HCT116 (cell line): Measurements from ENCODE around the gene FATE1. TPM values are rescaled to one million over a fixed set of nuclear protein-coding genes. Genes with fewer than 3 reads are reported as not detected.

Source experiments
- ATAC-seq: fragments of 200-7000 bp; cut with Tn5 transposase; 2 replicates; pipeline ENCODE4 v1.9.1; 2020; ENCODE audit warnings: mild to moderate bottlenecking, moderate library complexity
- BruUV-seq: library from RNA; stranded (reverse); fragments of 400-500 nt; replicated peaks from 2 replicates; lab custom pipeline; 2021; lab: Mats Ljungman, UMichigan
- CTCF ChIA-PET: fragments of 300-600 bp; sonication (Branson Sonifier 250); formaldehyde crosslinking; loops from one replicate; lab custom pipeline; 2021; ENCODE audit warnings: antibody characterized with exemption; lab: Charles Lee
- POLR2A ChIA-PET: fragments of 300-600, 350-600 bp; sonication (Branson Sonifier 250); formaldehyde crosslinking; loops from one replicate; lab custom pipeline; 2021; ENCODE audit warnings: antibody characterized with exemption; lab: Charles Lee
- RAD21 ChIA-PET, 2 experiments: fragments of 300-600 bp; sonication (Branson Sonifier 250); formaldehyde crosslinking; loops; one replicate each; lab custom pipeline; 2023; ENCODE audit warnings: low total read pairs in 2 of 2; ENCODE audit not compliant: uncharacterized antibody in 2 of 2, unreplicated experiment in 2 of 2, low non-redundant PET in 1 of 2; lab: Charles Lee
- DNase-seq: peaks from one replicate; pipeline ENCODE4 v3.0.0-alpha.2; 2010; ENCODE audit warnings: low read depth, low spot score
- H2AFZ ChIP-seq: fragments of 200-600 bp; shearing (Covaris generic), sonication (generic); 2 replicates; pipeline ENCODE4 v1.6.1; 2017; ENCODE audit warnings: low read depth, mixed run types, mixed read lengths, antibody characterized with exemption, low read length; ENCODE audit not compliant: poor library complexity, severe bottlenecking
- H3K27ac ChIP-seq: 2 replicates; pipeline ENCODE4 v1.5.1; 2012; ENCODE audit warnings: low read depth, low read length
- H3K27me3 ChIP-seq: fragments of 200-600 bp; sonication (generic); 2 replicates; pipeline ENCODE4 v1.6.1; 2016; ENCODE audit warnings: mixed run types, low read length, mixed read lengths; ENCODE audit not compliant: insufficient read depth
- H3K36me3 ChIP-seq, 2 experiments: fragments of 200-500 bp in 1 of 2; fragments of 200-600 bp in 1 of 2; sonication (Bioruptor generic) in 1 of 2; sonication (generic) in 1 of 2; 2 replicates each; pipeline versions ENCODE4 v1.5.1 to v1.6.1; 2014 to 2016; ENCODE audit warnings: low read length in 2 of 2, inconsistent platforms in 1 of 2, mixed read lengths in 1 of 2, mixed run types in 1 of 2; ENCODE audit not compliant: insufficient read depth in 2 of 2, control insufficient read depth in 1 of 2
- H3K4me1 ChIP-seq, 2 experiments: fragments of 200-600 bp in 1 of 2; sonication (generic) in 1 of 2; 2 replicates each; pipeline versions ENCODE4 v1.5.1 to v1.6.1; 2012 to 2017; ENCODE audit warnings: low read length in 2 of 2, inconsistent platforms in 1 of 2, mild to moderate bottlenecking in 1 of 2, mixed read lengths in 1 of 2, mixed run types in 1 of 2, moderate library complexity in 1 of 2; ENCODE audit not compliant: insufficient read depth in 2 of 2, control insufficient read depth in 1 of 2
- H3K4me2 ChIP-seq: fragments of 200-600 bp; sonication (generic); 2 replicates; pipeline ENCODE4 v1.6.1; 2017; ENCODE audit warnings: mixed run types, low read length, mixed read lengths
- H3K4me3 ChIP-seq, 2 experiments: fragments of 200-600 bp in 1 of 2; sonication (generic) in 1 of 2; replicated peaks in 1 of 2; 2 replicates each; pipeline ENCODE4 v1.5.1; 2011 to 2016; ENCODE audit warnings: low read length in 2 of 2, control low read depth in 1 of 2, low read depth in 1 of 2, mild to moderate bottlenecking in 1 of 2, mixed read lengths in 1 of 2, mixed run types in 1 of 2
- H3K79me2 ChIP-seq: fragments of 200-600 bp; sonication (generic); 2 replicates; pipeline ENCODE4 v1.6.1; 2017; ENCODE audit warnings: mild to moderate bottlenecking, mixed run types, low read length, moderate library complexity, mixed read lengths; ENCODE audit not compliant: insufficient read depth
- H3K9ac ChIP-seq: fragments of 200-600 bp; sonication (generic); 2 replicates; pipeline ENCODE4 v1.6.1; 2016; ENCODE audit warnings: low read length, mixed read lengths
- H3K9me2 ChIP-seq: fragments of 200-600 bp; sonication (generic), shearing (Covaris generic); 2 replicates; pipeline ENCODE4 v1.6.1; 2017; ENCODE audit warnings: mixed run types, mild to moderate bottlenecking, moderate library complexity; ENCODE audit not compliant: insufficient read depth
- H3K9me3 ChIP-seq, 2 experiments: fragments of 200-500 bp in 1 of 2; fragments of 200-600 bp in 1 of 2; sonication (Bioruptor generic) in 1 of 2; sonication (generic) in 1 of 2; 2 replicates each; pipeline ENCODE4 v1.6.1; 2014 to 2017; ENCODE audit warnings: low read length in 2 of 2, mixed read lengths in 2 of 2, inconsistent platforms in 1 of 2, low read depth in 1 of 2, mild to moderate bottlenecking in 1 of 2, mixed run types in 1 of 2, moderate library complexity in 1 of 2; ENCODE audit not compliant: control insufficient read depth in 1 of 2, insufficient read depth in 1 of 2
- H4K20me1 ChIP-seq: fragments of 200-600 bp; sonication (generic), shearing (Covaris generic); 2 replicates; pipeline ENCODE4 v1.6.1; 2017; ENCODE audit warnings: mixed run types, mild to moderate bottlenecking, moderate library complexity; ENCODE audit not compliant: insufficient read depth
- ATF3 ChIP-seq: IDR thresholded peaks from 2 replicates; pipeline ENCODE4 v1.6.1; 2012
- CBX3 ChIP-seq: IDR thresholded peaks from 2 replicates; pipeline ENCODE4 v1.6.1; 2012; ENCODE audit warnings: low read depth
- CEBPB ChIP-seq: IDR thresholded peaks from 2 replicates; pipeline ENCODE4 v1.6.1; 2012; ENCODE audit warnings: low read depth
- CTCF ChIP-seq, 3 experiments: fragments of 200-600 bp in 1 of 3; sonication (generic) in 1 of 3; IDR thresholded peaks in 2 of 3; conservative IDR thresholded peaks in 1 of 3; 2 replicates each; pipeline ENCODE4 v1.5.1; 2012 to 2017; ENCODE audit warnings: low read depth in 2 of 3, low read length in 2 of 3, antibody characterized with exemption in 1 of 3, borderline replicate concordance in 1 of 3, control low read depth in 1 of 3, mild to moderate bottlenecking in 1 of 3, mixed read lengths in 1 of 3, mixed run types in 1 of 3, moderate library complexity in 1 of 3; ENCODE audit not compliant: insufficient read depth in 1 of 3
- ELF1 ChIP-seq: IDR thresholded peaks from 2 replicates; pipeline ENCODE4 v1.6.1; 2012; ENCODE audit warnings: low read depth, borderline replicate concordance
- EZH2 ChIP-seq: fragments of 200-600 bp; sonication (generic); IDR thresholded peaks from 2 replicates; pipeline ENCODE4 v1.6.1; 2017; ENCODE audit warnings: antibody characterized with exemption, mixed run types
- EZH2phosphoT487 ChIP-seq: fragments of 200-600 bp; IDR thresholded peaks from 2 replicates; pipeline ENCODE4 v1.6.1; 2018; ENCODE audit warnings: antibody characterized with exemption, borderline replicate concordance
- FOSL1 ChIP-seq: IDR thresholded peaks from 2 replicates; pipeline ENCODE4 v1.6.1; 2012; ENCODE audit warnings: low read depth
- POLR2A ChIP-seq: IDR thresholded peaks from 2 replicates; pipeline ENCODE4 v1.7.0; 2011; ENCODE audit warnings: borderline replicate concordance; ENCODE audit not compliant: insufficient read depth, insufficient read length; ENCODE audit errors: extremely low read depth
- RAD21 ChIP-seq: IDR thresholded peaks from 2 replicates; pipeline ENCODE4 v1.6.1; 2012; ENCODE audit warnings: low read depth, mild to moderate bottlenecking
- REST ChIP-seq: IDR thresholded peaks from 2 replicates; pipeline ENCODE4 v1.6.1; 2012; ENCODE audit warnings: low read depth
- SIN3A ChIP-seq: IDR thresholded peaks from 2 replicates; pipeline ENCODE4 v1.6.1; 2012; ENCODE audit warnings: low read depth
- SP1 ChIP-seq: IDR thresholded peaks from 2 replicates; pipeline ENCODE4 v1.6.1; 2012; ENCODE audit warnings: low read depth
- SRF ChIP-seq: IDR thresholded peaks from 2 replicates; pipeline ENCODE4 v1.6.1; 2012; ENCODE audit warnings: low read depth
- TCF7L2 ChIP-seq: IDR thresholded peaks from 2 replicates; pipeline ENCODE4 v1.7.0; 2011; ENCODE audit warnings: borderline replicate concordance, inconsistent platforms; ENCODE audit not compliant: insufficient read depth, insufficient read length; ENCODE audit errors: extremely low read depth
- YY1 ChIP-seq: IDR thresholded peaks from 2 replicates; pipeline ENCODE4 v1.6.1; 2011; ENCODE audit warnings: low read length, low read depth, moderate library complexity, mild to moderate bottlenecking; ENCODE audit not compliant: insufficient replicate concordance; ENCODE audit errors: extremely low read depth
- ZFX ChIP-seq: fragments of 450-650 bp; IDR thresholded peaks from 2 replicates; pipeline ENCODE4 v1.6.1; 2017
- ZNF274 ChIP-seq: fragments of 200-500 bp; sonication (Bioruptor generic); IDR thresholded peaks from 2 replicates; pipeline ENCODE4 v1.6.1; 2014; ENCODE audit warnings: mild to moderate bottlenecking, low read depth, low read length, inconsistent platforms
- intact Hi-C: fragments of 100-400 bp; cut with micrococcal nuclease; formaldehyde crosslinking; loops from 2 replicates; pipeline ENCODE4 v1.10.0; 2022
- total RNA-seq: library from RNA; stranded (reverse); gene quantifications from one replicate; pipeline ENCODE4 v1.2.1, GENCODE V29; 2021; ENCODE audit not compliant: unreplicated experiment

Gene FATE1
- total RNA-seq, 1 experiment from 2014 or later: not detected

GRCh38 chrX:151724563-151725337, 8.9 kb downstream of the FATE1 start:
- no TSS peak for BruUV-seq
- H3K36me3 ChIP-seq: no peaks in the 10 kb centered on the region
- TF ChIP-seq YY1 (no peak), REST (no peak), ZNF274 (no peak), SIN3A (no peak), ELF1 (no peak), SP1 (no peak), CBX3 (no peak), TCF7L2 (no peak), SRF (no peak), CEBPB (no peak), RAD21 (no peak), CTCF (IDR thresholded peaks at IDR 0.05 in 2 of 3, conservative IDR thresholded peaks at IDR 0.05 in 1 of 3; ENCODE audit: borderline replicate concordance in 1 of 3, insufficient read depth in 1 of 3, low read depth in 2 of 3, low read length in 2 of 3) (no peak), EZH2 (no peak), POLR2A (no peak), ZFX (no peak), EZH2phosphoT487 (no peak), ATF3 (no peak), FOSL1 (no peak)
- no peak overlapping the region for H3K4me2 ChIP-seq
- H3K4me3 ChIP-seq: no peak overlapping the region
- CTCF ChIA-PET: no interaction called here
- no peak overlapping the region for H2AFZ ChIP-seq
- intact Hi-C loops: no loop called here
- H3K9ac ChIP-seq: no peak overlapping the region
- RAD21 ChIA-PET: no interaction called here
- no peak overlapping the region for H3K27ac ChIP-seq
- no peaks in the 10 kb centered on the region for H3K9me2 ChIP-seq
- no peaks in the 10 kb centered on the region for H3K9me3 ChIP-seq
- H3K27me3 ChIP-seq: no peaks in the 10 kb centered on the region
- no peak for ATAC-seq
- POLR2A ChIA-PET: no interaction called here
- no peak for DNase-seq
- no peaks in the 10 kb centered on the region for H3K4me1 ChIP-seq
- H3K79me2 ChIP-seq: no peaks in the 10 kb centered on the region
- H4K20me1 ChIP-seq: no peaks in the 10 kb centered on the region
